Keratinocyte (primary cell): ENCODE results near the gene NBL1.

Experiments used
- EZH2 ChIP-seq: IDR thresholded peaks from one replicate; pipeline ENCODE4 v1.6.1; 2012; ENCODE audit warnings: inconsistent platforms, mild to moderate bottlenecking, low read length, moderate library complexity
- TF ChIP-seq, protein P1 (sequence below), 3 experiments: IDR thresholded peaks in 1 of 3; conservative IDR thresholded peaks in 1 of 3; optimal IDR thresholded peaks in 1 of 3; 2 replicates in 2 of 3; 3 replicates in 1 of 3; pipeline versions ENCODE3 to v1.5.1; 2011; ENCODE audit warnings: low read length in 3 of 3, mild to moderate bottlenecking in 3 of 3, moderate library complexity in 2 of 3, control low read depth in 1 of 3, inconsistent platforms in 1 of 3; ENCODE audit not compliant: insufficient read depth in 2 of 3; ENCODE audit errors: extremely low read depth in 1 of 3

GRCh38 chr1:19685994-19686393 lies 41.9 kb downstream of the NBL1 start:
- TF ChIP-seq, protein P1, sequence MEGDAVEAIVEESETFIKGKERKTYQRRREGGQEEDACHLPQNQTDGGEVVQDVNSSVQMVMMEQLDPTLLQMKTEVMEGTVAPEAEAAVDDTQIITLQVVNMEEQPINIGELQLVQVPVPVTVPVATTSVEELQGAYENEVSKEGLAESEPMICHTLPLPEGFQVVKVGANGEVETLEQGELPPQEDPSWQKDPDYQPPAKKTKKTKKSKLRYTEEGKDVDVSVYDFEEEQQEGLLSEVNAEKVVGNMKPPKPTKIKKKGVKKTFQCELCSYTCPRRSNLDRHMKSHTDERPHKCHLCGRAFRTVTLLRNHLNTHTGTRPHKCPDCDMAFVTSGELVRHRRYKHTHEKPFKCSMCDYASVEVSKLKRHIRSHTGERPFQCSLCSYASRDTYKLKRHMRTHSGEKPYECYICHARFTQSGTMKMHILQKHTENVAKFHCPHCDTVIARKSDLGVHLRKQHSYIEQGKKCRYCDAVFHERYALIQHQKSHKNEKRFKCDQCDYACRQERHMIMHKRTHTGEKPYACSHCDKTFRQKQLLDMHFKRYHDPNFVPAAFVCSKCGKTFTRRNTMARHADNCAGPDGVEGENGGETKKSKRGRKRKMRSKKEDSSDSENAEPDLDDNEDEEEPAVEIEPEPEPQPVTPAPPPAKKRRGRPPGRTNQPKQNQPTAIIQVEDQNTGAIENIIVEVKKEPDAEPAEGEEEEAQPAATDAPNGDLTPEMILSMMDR (optimal IDR thresholded peaks at IDR 0.05 in 1 of 3, IDR thresholded peaks at IDR 0.05 in 1 of 3, conservative IDR thresholded peaks at IDR 0.05 in 1 of 3; ENCODE audit: extremely low read depth in 1 of 3, insufficient read depth in 2 of 3, low read length in 3 of 3) = no peak
- TF ChIP-seq EZH2 = no peak
